Choroid plexus epithelial cell (primary cell): Measurements from ENCODE around the gene CACFD1.

Source experiments
- DNase-seq: peaks from one replicate; pipeline ENCODE4 v3.0.0-alpha.2; 2010; ENCODE audit warnings: low read depth
- H3K4me3 ChIP-seq: 2 replicates; pipeline ENCODE4 v1.5.1; 2011; ENCODE audit warnings: low read depth, mild to moderate bottlenecking, control low read depth, low read length, moderate library complexity
- CTCF ChIP-seq: conservative IDR thresholded peaks from 2 replicates; pipeline ENCODE4 v1.5.1; 2011; ENCODE audit warnings: low read depth, mild to moderate bottlenecking, control low read depth, inconsistent platforms, low read length, moderate library complexity

Gene CACFD1

DNA sequence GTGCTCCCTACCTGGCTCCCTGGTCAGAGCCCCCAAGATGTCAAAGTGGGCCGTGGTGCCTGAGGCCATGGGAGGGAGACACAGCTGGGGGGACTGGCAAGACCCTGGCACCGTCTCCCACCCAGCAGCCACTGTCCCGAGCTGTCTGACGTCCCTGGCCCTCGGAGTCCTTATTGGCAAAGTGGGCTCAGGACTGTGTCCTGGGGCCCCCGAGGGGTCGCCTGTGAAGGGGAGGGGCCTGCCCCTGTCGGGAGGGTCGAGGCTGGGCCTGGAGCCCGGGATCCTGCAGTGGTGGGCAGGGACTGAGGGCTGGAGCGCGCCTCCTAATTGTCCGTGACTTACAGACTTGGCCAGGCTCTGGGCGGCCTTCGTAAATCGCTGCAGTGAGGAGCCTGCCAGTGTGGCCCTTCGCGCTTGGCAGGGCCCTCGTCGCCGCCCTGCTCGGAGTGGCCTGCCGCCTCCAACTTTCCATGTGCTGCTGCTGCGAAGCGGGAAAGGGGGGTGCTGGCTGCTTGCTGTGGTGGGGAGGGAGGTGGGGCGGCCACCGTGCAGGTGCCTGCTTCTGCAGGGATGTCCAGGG, 51.2 kb downstream of the CACFD1 start:
- no peak overlapping the region for H3K4me3 ChIP-seq
- no peak for TF ChIP-seq CTCF
- no peak for DNase-seq

- H3K4me3 ChIP-seq = no peak overlapping the region
- no peak for TF ChIP-seq CTCF
- DNase-seq = no peak
Measured at GRCh38 chr9:133511607-133512006, 51.8 kb downstream of the CACFD1 start.

GRCh38 chr9:133512253-133513213, 52.8 kb downstream of the CACFD1 start:
- no peak for DNase-seq
- H3K4me3 ChIP-seq = no peak overlapping the region
- TF ChIP-seq CTCF = no peak

DNA sequence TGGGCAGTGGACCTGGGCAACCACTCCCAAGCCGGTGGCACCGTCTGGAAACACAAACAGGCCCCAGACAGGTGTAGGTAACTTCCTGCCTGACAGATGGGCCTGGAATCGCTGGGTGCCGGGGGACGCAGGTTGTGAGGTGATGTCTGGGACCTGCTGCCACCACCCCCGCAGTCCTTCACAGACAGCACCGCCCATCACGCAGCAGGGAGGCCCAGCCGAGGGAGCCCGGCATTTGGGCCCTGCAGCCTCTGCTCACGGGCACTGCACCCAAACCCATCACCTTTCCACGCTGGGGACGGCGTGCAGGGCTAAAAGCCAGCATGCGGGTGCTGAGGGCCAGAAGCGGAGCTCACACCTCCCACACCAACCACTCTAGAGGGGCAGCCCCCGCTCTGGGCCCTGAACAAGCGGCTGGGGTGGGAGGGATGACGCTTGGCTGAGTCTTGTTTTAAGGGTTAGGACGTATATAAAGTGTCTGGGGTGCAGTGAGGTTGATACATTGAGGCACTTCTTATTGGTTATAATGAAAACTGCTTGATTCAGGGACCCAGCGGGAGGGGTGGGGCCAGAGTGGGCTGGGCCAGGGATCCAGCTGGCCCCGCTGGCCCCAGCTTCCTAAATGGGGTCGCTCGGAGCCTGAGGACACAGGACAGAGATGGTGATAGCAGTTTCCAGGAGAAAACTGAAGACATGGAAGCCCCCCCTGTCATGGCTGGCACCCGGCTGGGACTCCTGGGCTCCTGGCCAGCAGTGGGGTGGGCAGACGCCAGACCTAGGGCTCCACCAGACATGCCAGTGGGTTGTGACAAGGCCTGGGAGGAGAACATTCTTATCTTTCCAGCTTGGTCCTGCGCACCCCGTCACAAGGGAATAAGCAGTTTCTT, 53.7 kb downstream of the CACFD1 start:
- DNase-seq = no peak
- no peak for TF ChIP-seq CTCF
- no peak overlapping the region for H3K4me3 ChIP-seq

GRCh38 chr9:133514460-133515239, 54.9 kb downstream of the CACFD1 start:
- DNase-seq = no peak
- no peak overlapping the region for H3K4me3 ChIP-seq
- TF ChIP-seq CTCF = no peak

DNA sequence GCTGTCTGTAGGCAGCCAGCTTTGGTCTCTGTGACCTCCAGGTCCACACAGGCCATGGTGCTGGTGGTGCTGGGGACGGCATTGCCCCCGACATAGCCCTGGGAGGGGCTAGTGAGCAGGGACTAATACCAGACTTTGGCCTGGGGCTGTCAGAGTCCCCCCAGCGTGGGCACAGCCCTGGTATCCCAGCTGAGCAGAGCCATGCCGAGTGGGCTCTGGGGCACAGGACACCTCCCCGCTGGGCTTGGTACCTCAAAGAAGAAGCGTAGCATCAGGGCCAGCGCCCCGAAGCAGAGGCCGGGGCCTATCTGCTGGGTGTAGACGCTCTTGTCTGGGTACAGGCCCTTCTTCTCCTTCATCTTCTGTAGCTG, 55.4 kb downstream of the CACFD1 start:
- DNase-seq = no peak
- H3K4me3 ChIP-seq = no peak overlapping the region
- TF ChIP-seq CTCF = no peak
